Lung (tissue), 12 donors: Measurements from ENCODE around the gene MOBP. TPM values are rescaled to one million over a fixed set of nuclear protein-coding genes. Genes with fewer than 3 reads are reported as not detected.
A peak's percentile ranks its signal among the peaks of the same experiment; 100 is the strongest.

Experiments
- ATAC-seq: fragments of 200-7000 bp; cut with Tn5 transposase; one replicate; pipeline ENCODE4 v1.9.1; 2020; ENCODE audit warnings: moderate number of reproducible peaks; ENCODE audit not compliant: insufficient read depth, low FRiP score
- DNase-seq, 3 donors: peaks; one replicate each; pipeline ENCODE4 v3.0.0-alpha.2; 2013 to 2017
- H3K27ac ChIP-seq, 2 donors: one replicate each; pipeline ENCODE4 v1.5.1; 2013; ENCODE audit warnings: mild to moderate bottlenecking in 2 of 2, moderate library complexity in 2 of 2, control low read depth in 1 of 2, inconsistent platforms in 1 of 2, low read depth in 1 of 2, low read length in 1 of 2
- H3K27me3 ChIP-seq, 3 donors: one replicate each; pipeline ENCODE4 v1.5.1; 2013; ENCODE audit warnings: low read length in 2 of 3; ENCODE audit not compliant: control insufficient read depth in 3 of 3, insufficient read depth in 3 of 3
- H3K36me3 ChIP-seq, 4 donors: one replicate each; pipeline ENCODE4 v1.5.1; 2013; ENCODE audit warnings: low read length in 4 of 4, mild to moderate bottlenecking in 1 of 4, moderate library complexity in 1 of 4; ENCODE audit not compliant: control insufficient read depth in 4 of 4, insufficient read depth in 4 of 4
- H3K4me1 ChIP-seq, 5 donors: one replicate each; pipeline ENCODE4 v1.5.1; 2013; ENCODE audit warnings: low read length in 5 of 5, mild to moderate bottlenecking in 2 of 5, moderate library complexity in 1 of 5; ENCODE audit not compliant: control insufficient read depth in 5 of 5, insufficient read depth in 5 of 5
- H3K4me3 ChIP-seq: one replicate; pipeline ENCODE4 v1.5.1; 2013; ENCODE audit warnings: mild to moderate bottlenecking, control low read depth, moderate library complexity
- H3K9ac ChIP-seq, 2 donors: one replicate each; pipeline ENCODE4 v1.5.1; 2013; ENCODE audit warnings: low read length in 2 of 2, control low read depth in 1 of 2; ENCODE audit not compliant: insufficient read depth in 1 of 2
- H3K9me3 ChIP-seq, 4 donors: one replicate each; pipeline ENCODE4 v1.5.1; 2013; ENCODE audit warnings: low read length in 3 of 4, mild to moderate bottlenecking in 1 of 4, moderate library complexity in 1 of 4; ENCODE audit not compliant: control insufficient read depth in 4 of 4, insufficient read depth in 3 of 4
- WGBS, 2 donors: extraction: QIAGEN DNeasy Blood & Tissue Kit; methylation state at CpG; one replicate each; pipeline ENCODE4 v1.1.7; 2013; 5-methylcytosine and 5-hydroxymethylcytosine counted together
- polyA plus RNA-seq, 2 donors: library from polyadenylated mRNA; stranded (reverse); fragments of 200-250 nt; gene quantifications; one replicate each; pipeline ENCODE4 v1.2.1, GENCODE V29; 2013
- total RNA-seq, 2 donors: library from RNA; depleted of rRNA in 1 of 2; stranded (reverse); fragments of >200 nt in 1 of 2; gene quantifications; one replicate each; pipeline ENCODE4 v1.2.1, GENCODE V29; 2014 to 2021
- TF ChIP-seq, protein P1 (sequence below): IDR thresholded peaks from 2 replicates; pipeline ENCODE4 v1.5.1; 2012; ENCODE audit warnings: mild to moderate bottlenecking; ENCODE audit errors: control extremely low read depth, extremely low read depth
- donor health status: control.
- donor health status: control.
- donor health status: Bipolar disorder and iron deficiency.
- donor health status: healthy.
- donor health status: DM: yes; HTN: yes; CAD: no.

The MOBP gene
- total and polyA plus RNA-seq, 4 donors = 0.10 to 0.18 (median 0.16) TPM

DNA sequence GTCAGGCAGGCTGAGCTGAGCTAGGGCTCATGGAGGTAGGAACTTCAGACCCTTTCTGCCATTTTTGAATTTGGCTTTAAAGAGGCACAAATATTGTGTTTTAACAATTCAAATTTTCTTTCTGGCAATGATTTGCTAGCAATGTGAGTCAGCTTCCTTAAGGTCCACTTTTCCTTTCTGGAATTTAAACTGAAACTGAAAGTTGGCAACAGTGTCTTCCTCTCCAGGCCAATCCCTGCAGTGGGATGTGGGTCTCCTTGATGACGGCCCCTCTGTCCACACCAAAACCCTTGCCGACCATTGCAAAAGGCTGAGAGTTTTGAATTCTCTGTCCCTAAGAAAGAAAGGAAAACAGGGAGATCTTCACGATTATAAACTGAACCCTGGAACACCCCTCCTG lies 33.8 kb upstream of the MOBP start:
- no peaks in the 10 kb centered on the region for H3K27me3 ChIP-seq
- H3K9me3 ChIP-seq = no peaks in the 10 kb centered on the region
- DNase-seq (peak in 1 of 3 donors; percentile 52), ATAC-seq (no peak)
- H3K9ac ChIP-seq = no peak overlapping the region
- peak overlapping the region in 1 of 2 donors; percentile 1 for H3K27ac ChIP-seq
- no peaks in the 10 kb centered on the region for H3K36me3 ChIP-seq
- no peak overlapping the region for H3K4me3 ChIP-seq
- TF ChIP-seq, protein P1, sequence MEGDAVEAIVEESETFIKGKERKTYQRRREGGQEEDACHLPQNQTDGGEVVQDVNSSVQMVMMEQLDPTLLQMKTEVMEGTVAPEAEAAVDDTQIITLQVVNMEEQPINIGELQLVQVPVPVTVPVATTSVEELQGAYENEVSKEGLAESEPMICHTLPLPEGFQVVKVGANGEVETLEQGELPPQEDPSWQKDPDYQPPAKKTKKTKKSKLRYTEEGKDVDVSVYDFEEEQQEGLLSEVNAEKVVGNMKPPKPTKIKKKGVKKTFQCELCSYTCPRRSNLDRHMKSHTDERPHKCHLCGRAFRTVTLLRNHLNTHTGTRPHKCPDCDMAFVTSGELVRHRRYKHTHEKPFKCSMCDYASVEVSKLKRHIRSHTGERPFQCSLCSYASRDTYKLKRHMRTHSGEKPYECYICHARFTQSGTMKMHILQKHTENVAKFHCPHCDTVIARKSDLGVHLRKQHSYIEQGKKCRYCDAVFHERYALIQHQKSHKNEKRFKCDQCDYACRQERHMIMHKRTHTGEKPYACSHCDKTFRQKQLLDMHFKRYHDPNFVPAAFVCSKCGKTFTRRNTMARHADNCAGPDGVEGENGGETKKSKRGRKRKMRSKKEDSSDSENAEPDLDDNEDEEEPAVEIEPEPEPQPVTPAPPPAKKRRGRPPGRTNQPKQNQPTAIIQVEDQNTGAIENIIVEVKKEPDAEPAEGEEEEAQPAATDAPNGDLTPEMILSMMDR = no peak
- WGBS, 2 donors = 54 to 77% methylated on average over 3 of the region's 3 CpGs
- peaks cover 0 to 2% (median 0%) of the 10 kb centered on the region in 5 donors for H3K4me1 ChIP-seq

DNA sequence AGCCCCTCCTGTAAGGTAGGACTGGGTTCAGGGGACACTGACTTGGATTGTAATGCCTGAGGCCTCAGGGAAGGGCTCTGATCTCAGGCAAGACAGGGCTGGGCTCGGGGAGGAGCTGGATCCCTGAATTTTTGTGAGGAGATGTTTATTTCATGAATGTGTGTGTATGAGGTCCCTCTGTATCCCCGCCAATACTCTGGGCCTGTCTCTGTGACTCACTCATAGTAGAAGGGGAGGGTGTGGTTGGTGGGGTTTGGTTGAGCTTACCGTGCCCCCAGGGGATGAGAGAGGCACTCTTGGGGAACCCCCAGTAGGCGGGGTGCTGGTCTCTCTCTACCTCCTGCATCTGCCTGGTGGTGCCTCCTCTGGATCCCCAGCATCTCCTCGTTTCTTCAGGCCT lies 32.9 kb upstream of the MOBP start:
- Histone ChIP-seq H3K4me3 (no peak overlapping the region), H3K27ac (no peak overlapping the region), H3K9ac (no peak overlapping the region), H3K27me3 (no peaks in the 10 kb centered on the region), H3K36me3 (no peaks in the 10 kb centered on the region), H3K9me3 (no peaks in the 10 kb centered on the region), H3K4me1 (peaks cover 0 to 2% (median 0%) of the 10 kb centered on the region in 5 donors)
- TF ChIP-seq, protein P1 = no peak
- DNase-seq (no peak), ATAC-seq (no peak)
- WGBS, 2 donors = 81 to 82% methylated on average over 4 of the region's 5 CpGs

DNA sequence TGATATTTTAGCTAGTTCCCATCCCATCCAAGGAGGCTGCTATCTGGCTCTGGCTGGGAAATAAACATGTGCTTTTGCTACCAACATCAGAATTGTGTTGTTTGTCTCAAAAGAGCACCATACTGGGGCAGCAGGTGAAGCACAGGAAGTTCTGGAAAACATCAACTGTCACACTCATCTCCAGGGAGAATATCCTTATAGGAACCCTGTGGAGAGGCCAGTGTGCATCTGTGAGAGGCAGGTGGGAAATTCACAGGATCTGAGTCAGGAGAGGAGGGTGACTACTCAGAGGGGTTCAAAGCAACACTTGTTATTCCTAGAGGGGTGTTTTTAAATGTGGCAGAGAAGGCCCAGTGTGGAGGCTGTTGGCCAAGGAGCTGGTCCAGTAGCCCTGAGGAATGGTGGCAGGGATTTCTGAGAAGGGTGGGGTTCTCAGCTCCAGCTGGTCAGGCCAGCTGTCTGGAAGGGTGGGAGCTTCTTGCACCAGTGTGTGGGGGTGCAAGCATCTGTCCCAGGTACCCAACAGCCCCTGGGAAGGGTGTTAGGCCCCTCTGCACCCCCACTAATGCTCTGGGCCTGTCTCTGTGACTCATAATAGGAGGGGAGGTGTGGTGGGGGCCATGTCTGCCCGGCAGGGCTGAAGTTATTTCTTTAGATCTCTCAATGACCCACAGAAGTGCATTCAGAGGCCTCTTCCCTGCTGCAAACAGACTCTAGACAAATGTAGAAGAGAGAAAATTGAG lies 32.3 kb upstream of the MOBP start:
- no peak overlapping the region for H3K4me3 ChIP-seq

More for the DNA sequence above, 32.3 kb upstream of the MOBP start:
- ATAC-seq (no peak), DNase-seq (no peak)
- WGBS, 2 donors = 58 to 81% methylated on average over 1 of the region's 1 CpG
- H3K9me3 ChIP-seq = no peaks in the 10 kb centered on the region
- no peaks in the 10 kb centered on the region for H3K27me3 ChIP-seq
- no peak overlapping the region for H3K27ac ChIP-seq
- TF ChIP-seq, protein P1 = no peak
- H3K36me3 ChIP-seq = no peaks in the 10 kb centered on the region
- H3K9ac ChIP-seq = no peak overlapping the region
- peaks cover 0 to 2% (median 0%) of the 10 kb centered on the region in 5 donors for H3K4me1 ChIP-seq
